B cell (primary cell): ENCODE data around the gene OR2B2.
"Not testable (repeated sequence)": the region's sequence is repeated elsewhere in the genome, so short reads cannot be mapped to it uniquely, and the experiment has no call there.

Experiments used
- CTCF ChIP-seq: fragments of 200-600 bp; IDR thresholded peaks from one replicate; pipeline ENCODE4 v1.8.0; 2022; ENCODE audit warnings: antibody characterized with exemption, mild to moderate bottlenecking
- EZH2 ChIP-seq: IDR thresholded peaks from 2 replicates; pipeline ENCODE4 v1.6.1; 2012; ENCODE audit warnings: borderline replicate concordance, low read depth, mild to moderate bottlenecking, moderate library complexity, low read length; ENCODE audit not compliant: insufficient read depth, poor library complexity, severe bottlenecking

- not testable (repeated sequence) for TF ChIP-seq CTCF, EZH2
These were observed 30.9 kb upstream of the OR2B2 start for GRCh38 chr6:27943072-27943471.
